Measurements from ENCODE around the gene HCK.

DNA sequence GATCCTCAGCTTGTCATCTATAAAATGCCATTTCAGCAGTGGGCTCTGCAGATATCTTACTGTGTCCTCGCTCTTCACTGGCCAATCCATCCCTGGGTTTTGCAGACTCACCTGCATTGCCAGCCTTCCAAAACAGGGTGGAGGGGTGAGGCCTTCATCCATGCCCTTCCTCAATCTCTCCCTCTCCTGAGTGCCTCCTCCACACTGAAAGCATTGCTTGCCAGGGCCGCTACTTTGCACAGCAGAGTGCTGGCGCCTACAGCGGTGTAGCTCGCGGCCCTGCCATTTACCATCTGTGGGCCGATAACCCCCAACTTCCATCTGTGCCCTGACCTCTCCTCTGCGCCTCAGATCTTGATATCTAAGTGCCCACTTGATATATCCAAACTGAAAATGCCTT, 86.9 kb downstream of the HCK start:
- TF ChIP-seq SP1 (CRISPR knock-in tag; conservative IDR thresholded peaks at IDR 0.05), result no peak
- TF ChIP-seq, protein P1, sequence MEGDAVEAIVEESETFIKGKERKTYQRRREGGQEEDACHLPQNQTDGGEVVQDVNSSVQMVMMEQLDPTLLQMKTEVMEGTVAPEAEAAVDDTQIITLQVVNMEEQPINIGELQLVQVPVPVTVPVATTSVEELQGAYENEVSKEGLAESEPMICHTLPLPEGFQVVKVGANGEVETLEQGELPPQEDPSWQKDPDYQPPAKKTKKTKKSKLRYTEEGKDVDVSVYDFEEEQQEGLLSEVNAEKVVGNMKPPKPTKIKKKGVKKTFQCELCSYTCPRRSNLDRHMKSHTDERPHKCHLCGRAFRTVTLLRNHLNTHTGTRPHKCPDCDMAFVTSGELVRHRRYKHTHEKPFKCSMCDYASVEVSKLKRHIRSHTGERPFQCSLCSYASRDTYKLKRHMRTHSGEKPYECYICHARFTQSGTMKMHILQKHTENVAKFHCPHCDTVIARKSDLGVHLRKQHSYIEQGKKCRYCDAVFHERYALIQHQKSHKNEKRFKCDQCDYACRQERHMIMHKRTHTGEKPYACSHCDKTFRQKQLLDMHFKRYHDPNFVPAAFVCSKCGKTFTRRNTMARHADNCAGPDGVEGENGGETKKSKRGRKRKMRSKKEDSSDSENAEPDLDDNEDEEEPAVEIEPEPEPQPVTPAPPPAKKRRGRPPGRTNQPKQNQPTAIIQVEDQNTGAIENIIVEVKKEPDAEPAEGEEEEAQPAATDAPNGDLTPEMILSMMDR (IDR thresholded peaks at IDR 0.05), result no peak
- TF ChIP-seq TCF7 (CRISPR knock-in tag; IDR thresholded peaks at IDR 0.05; ENCODE audit: low read depth), result no peak

Measured in WTC11 (cell line).